HCT116 (cell line): ENCODE data around the gene PAH.
A peak's percentile ranks its signal among the peaks of the same experiment; 100 is the strongest.

Experiments
- CEBPB ChIP-seq: IDR thresholded peaks from 2 replicates; pipeline ENCODE4 v1.6.1; 2012; ENCODE audit warnings: low read depth
- CTCF ChIP-seq, 3 experiments: fragments of 200-600 bp in 1 of 3; sonication (generic) in 1 of 3; IDR thresholded peaks in 2 of 3; conservative IDR thresholded peaks in 1 of 3; 2 replicates each; pipeline ENCODE4 v1.5.1; 2012 to 2017; ENCODE audit warnings: low read depth in 2 of 3, low read length in 2 of 3, antibody characterized with exemption in 1 of 3, borderline replicate concordance in 1 of 3, control low read depth in 1 of 3, mild to moderate bottlenecking in 1 of 3, mixed read lengths in 1 of 3, mixed run types in 1 of 3, moderate library complexity in 1 of 3; ENCODE audit not compliant: insufficient read depth in 1 of 3
- POLR2A ChIP-seq: IDR thresholded peaks from 2 replicates; pipeline ENCODE4 v1.7.0; 2011; ENCODE audit warnings: borderline replicate concordance; ENCODE audit not compliant: insufficient read depth, insufficient read length; ENCODE audit errors: extremely low read depth
- RAD21 ChIP-seq: IDR thresholded peaks from 2 replicates; pipeline ENCODE4 v1.6.1; 2012; ENCODE audit warnings: low read depth, mild to moderate bottlenecking
- ZNF274 ChIP-seq: fragments of 200-500 bp; sonication (Bioruptor generic); IDR thresholded peaks from 2 replicates; pipeline ENCODE4 v1.6.1; 2014; ENCODE audit warnings: mild to moderate bottlenecking, low read depth, low read length, inconsistent platforms

DNA sequence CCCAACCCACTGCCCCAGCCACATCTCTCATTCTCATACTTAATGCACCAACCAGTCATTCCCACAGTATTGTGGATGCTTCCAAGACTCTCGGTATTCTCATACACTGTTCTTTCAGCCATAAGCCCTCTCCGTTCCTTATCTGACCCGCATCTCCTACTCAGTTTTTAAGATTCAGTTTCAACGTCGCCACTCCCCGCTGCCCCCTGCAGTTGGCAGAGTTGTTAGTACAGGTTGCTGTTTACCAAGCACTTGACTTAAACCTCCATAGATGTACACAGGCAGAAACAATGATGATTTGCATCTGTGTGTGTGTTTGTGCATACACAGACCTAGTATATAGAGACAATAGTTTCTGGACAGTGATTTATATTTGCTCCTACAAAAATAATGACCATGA is 40.2 kb downstream of the PAH start:
- TF ChIP-seq CTCF (IDR thresholded peaks at IDR 0.05 in 2 of 3, conservative IDR thresholded peaks at IDR 0.05 in 1 of 3; ENCODE audit: borderline replicate concordance in 1 of 3, insufficient read depth in 1 of 3, low read depth in 2 of 3, low read length in 2 of 3) = peak; percentile 17 to 71 (median 66); a peak in 4 of 6 replicates
- no peak for TF ChIP-seq ZNF274
- TF ChIP-seq CEBPB = no peak
- no peak for TF ChIP-seq RAD21
- TF ChIP-seq POLR2A = no peak
